SU-DHL-6 (cell line): ENCODE data around the gene NLRP3.

Experiments used
- H2AFZ ChIP-seq: fragments of 200-600 bp; sonication (generic); 2 replicates; pipeline ENCODE4 v1.6.1; 2014; ENCODE audit warnings: low read depth, mild to moderate bottlenecking, moderate library complexity, mixed read lengths, antibody characterized with exemption, low read length; ENCODE audit not compliant: severe bottlenecking
- H3F3A ChIP-seq: fragments of 200-600 bp; shearing (Covaris generic); 2 replicates; pipeline ENCODE4 v1.6.0; 2016; ENCODE audit warnings: antibody characterized with exemption, mild to moderate bottlenecking; ENCODE audit not compliant: insufficient read depth
- H3K27ac ChIP-seq: fragments of 200-600 bp; sonication (generic); 2 replicates; pipeline ENCODE4 v1.5.1; 2016; ENCODE audit warnings: low read depth, mild to moderate bottlenecking, low read length, moderate library complexity, mixed read lengths
- H3K27me3 ChIP-seq: fragments of 200-600 bp; sonication (generic), shearing (Covaris generic); 2 replicates; pipeline ENCODE4 v1.6.0; 2014; ENCODE audit warnings: mild to moderate bottlenecking, low read length
- H3K36me3 ChIP-seq: fragments of 200-600 bp; sonication (generic); 2 replicates; pipeline ENCODE4 v1.6.1; 2014; ENCODE audit warnings: mild to moderate bottlenecking, low read length, mixed read lengths
- H3K4me2 ChIP-seq: fragments of 300-600, 200-600 bp; shearing (Covaris generic), sonication (generic); 2 replicates; pipeline ENCODE4 v1.6.0; 2014; ENCODE audit warnings: low read length, low read depth, mild to moderate bottlenecking; ENCODE audit not compliant: poor library complexity, severe bottlenecking
- H3K4me3 ChIP-seq: fragments of 200-600 bp; sonication (generic); 2 replicates; pipeline ENCODE4 v1.5.1; 2014; ENCODE audit warnings: antibody characterized with exemption, low read length, mild to moderate bottlenecking, mixed read lengths; ENCODE audit not compliant: insufficient read depth, poor library complexity, severe bottlenecking
- H3K79me2 ChIP-seq: fragments of 200-600 bp; sonication (generic); 2 replicates; pipeline ENCODE4 v1.6.1; 2014; ENCODE audit warnings: mild to moderate bottlenecking, low read length, moderate library complexity; ENCODE audit not compliant: insufficient read depth
- H3K9ac ChIP-seq: fragments of 200-600 bp; sonication (generic); 2 replicates; pipeline ENCODE4 v1.7.0; 2014; ENCODE audit warnings: mild to moderate bottlenecking, low read length
- H3K9me2 ChIP-seq: fragments of 200-600 bp; sonication (generic); replicated peaks from 2 replicates; pipeline ENCODE4 v1.6.1; 2014; ENCODE audit warnings: low read length; ENCODE audit not compliant: insufficient read depth
- H3K9me3 ChIP-seq: fragments of 200-600 bp; sonication (generic); 2 replicates; pipeline ENCODE4 v1.6.1; 2014; ENCODE audit warnings: low read length, mixed read lengths; ENCODE audit not compliant: insufficient read depth
- H4K20me1 ChIP-seq: fragments of 200-600 bp; sonication (generic); 2 replicates; pipeline ENCODE4 v1.6.1; 2014; ENCODE audit warnings: low read depth, mild to moderate bottlenecking, antibody characterized with exemption, low read length, moderate library complexity, mixed read lengths
- CTCF ChIP-seq: fragments of 200-600 bp; sonication (generic); IDR thresholded peaks from one replicate; pipeline ENCODE4 v1.5.1; 2017; ENCODE audit warnings: antibody characterized with exemption, mild to moderate bottlenecking, low read length, moderate library complexity; ENCODE audit not compliant: insufficient read depth, poor library complexity, severe bottlenecking
- EZH2phosphoT487 ChIP-seq: fragments of 200-600 bp; sonication (generic), shearing (Covaris generic); conservative IDR thresholded peaks from 2 replicates; pipeline ENCODE4 v1.6.1; 2018; ENCODE audit warnings: mild to moderate bottlenecking, antibody characterized with exemption, low read length, moderate library complexity, mixed read lengths

The NLRP3 gene

GRCh38 chr1:247386217-247386616 is 29.8 kb upstream of the NLRP3 start:
- TF ChIP-seq CTCF: no peak
- no peak for TF ChIP-seq EZH2phosphoT487
- H3K27ac ChIP-seq: no peak overlapping the region
- no peak overlapping the region for H3K4me3 ChIP-seq
- H3K27me3 ChIP-seq: no peaks in the 10 kb centered on the region
- H4K20me1 ChIP-seq: no peaks in the 10 kb centered on the region
- no peaks in the 10 kb centered on the region for H3K9me3 ChIP-seq
- H3K4me2 ChIP-seq: no peak overlapping the region
- H3F3A ChIP-seq: peaks cover 5% of the 10 kb centered on the region; the same call in 1 of the 2 replicates
- H2AFZ ChIP-seq: no peak overlapping the region
- H3K9me2 ChIP-seq: no peaks in the 10 kb centered on the region
- no peaks in the 10 kb centered on the region for H3K36me3 ChIP-seq
- no peaks in the 10 kb centered on the region for H3K79me2 ChIP-seq
- H3K9ac ChIP-seq: no peak overlapping the region

DNA sequence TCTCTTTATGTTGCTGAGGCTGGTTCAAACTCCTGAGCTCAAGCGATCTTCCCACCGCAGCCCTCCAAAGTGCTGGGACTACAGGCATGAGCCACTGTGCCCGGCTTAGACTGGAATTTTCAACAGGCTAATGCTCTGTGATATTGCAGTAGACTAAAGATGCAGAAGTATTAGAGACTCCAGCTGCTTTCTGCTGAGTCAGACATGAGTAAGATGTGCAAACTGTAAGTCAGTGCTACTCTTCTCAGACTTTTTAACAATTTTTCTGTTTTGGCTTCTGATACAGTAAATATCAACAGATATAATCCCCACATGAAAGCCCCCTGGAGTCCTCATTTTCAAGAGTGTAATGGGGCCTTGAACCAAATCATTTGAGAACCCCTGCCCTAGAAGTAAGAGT is 29.3 kb upstream of the NLRP3 start:
- H3K9me3 ChIP-seq: no peaks in the 10 kb centered on the region
- no peaks in the 10 kb centered on the region for H4K20me1 ChIP-seq
- TF ChIP-seq EZH2phosphoT487: no peak
- no peak for TF ChIP-seq CTCF
- no peak overlapping the region for H3K9ac ChIP-seq
- no peak overlapping the region for H2AFZ ChIP-seq
- no peaks in the 10 kb centered on the region for H3K79me2 ChIP-seq
- no peak overlapping the region for H3K27ac ChIP-seq
- no peaks in the 10 kb centered on the region for H3K36me3 ChIP-seq
- no peak overlapping the region for H3K4me3 ChIP-seq
- no peaks in the 10 kb centered on the region for H3K27me3 ChIP-seq
- no peak overlapping the region for H3K4me2 ChIP-seq
- no peaks in the 10 kb centered on the region for H3K9me2 ChIP-seq
- peaks cover 5% of the 10 kb centered on the region; the same call in 1 of the 2 replicates for H3F3A ChIP-seq

DNA sequence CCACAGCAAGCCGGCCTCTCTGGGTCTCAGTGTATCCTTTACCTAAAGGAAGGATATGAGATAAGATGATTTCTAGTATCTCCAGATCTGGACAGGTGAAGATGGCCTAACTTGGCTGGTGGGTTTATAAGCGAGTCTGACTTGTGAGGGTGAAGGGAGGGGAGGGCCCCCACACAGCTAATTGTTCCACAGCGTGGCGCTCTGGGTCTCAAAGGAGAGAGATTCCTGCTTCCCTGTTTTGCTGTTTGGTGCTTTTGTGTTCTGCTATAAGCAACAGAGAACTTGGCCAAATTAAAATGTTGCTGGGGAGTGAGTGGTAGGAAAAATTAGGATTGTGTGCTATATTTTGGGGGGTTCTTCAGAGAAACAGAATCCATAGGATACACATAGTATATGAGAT is 28.9 kb upstream of the NLRP3 start:
- Histone ChIP-seq H3K4me3 (no peak overlapping the region), H2AFZ (no peak overlapping the region), H3K27ac (no peak overlapping the region), H3K9me2 (no peaks in the 10 kb centered on the region), H3K36me3 (no peaks in the 10 kb centered on the region), H4K20me1 (no peaks in the 10 kb centered on the region), H3K9me3 (no peaks in the 10 kb centered on the region), H3K27me3 (no peaks in the 10 kb centered on the region), H3K79me2 (no peaks in the 10 kb centered on the region), H3K9ac (no peak overlapping the region), H3F3A (peaks cover 5% of the 10 kb centered on the region; the same call in 1 of the 2 replicates), H3K4me2 (no peak overlapping the region)
- TF ChIP-seq EZH2phosphoT487 (no peak), CTCF (no peak)

- H2AFZ ChIP-seq: no peak overlapping the region
- H3K9me2 ChIP-seq: no peaks in the 10 kb centered on the region
- H3K27me3 ChIP-seq: no peaks in the 10 kb centered on the region
- no peaks in the 10 kb centered on the region for H4K20me1 ChIP-seq
- H3K79me2 ChIP-seq: no peaks in the 10 kb centered on the region
- TF ChIP-seq EZH2phosphoT487 (no peak), CTCF (no peak)
- peaks cover 5% of the 10 kb centered on the region; the same call in 1 of the 2 replicates for H3F3A ChIP-seq
- no peak overlapping the region for H3K9ac ChIP-seq
- H3K27ac ChIP-seq: no peak overlapping the region
- no peaks in the 10 kb centered on the region for H3K36me3 ChIP-seq
- H3K9me3 ChIP-seq: no peaks in the 10 kb centered on the region
- no peak overlapping the region for H3K4me2 ChIP-seq
- no peak overlapping the region for H3K4me3 ChIP-seq
These were observed 28.4 kb upstream of the NLRP3 start for GRCh38 chr1:247387565-247387964.
